ENCODE measurements around the gene TSKS. TPM values are rescaled to one million over a fixed set of nuclear protein-coding genes. Genes with fewer than 3 reads are reported as not detected.

Gene TSKS
- total RNA-seq, 2 experiments from 2014 or later: 0.50 to 0.81 TPM

- no peaks in the 10 kb centered on the region for H3K27me3 Mint-ChIP-seq
- H3K4me1 Mint-ChIP-seq (ENCODE audit: low read depth): peaks cover 8% of the 10 kb centered on the region
- intact Hi-C loops (cut with micrococcal nuclease): no loop called here
- TF ChIP-seq, protein P1, sequence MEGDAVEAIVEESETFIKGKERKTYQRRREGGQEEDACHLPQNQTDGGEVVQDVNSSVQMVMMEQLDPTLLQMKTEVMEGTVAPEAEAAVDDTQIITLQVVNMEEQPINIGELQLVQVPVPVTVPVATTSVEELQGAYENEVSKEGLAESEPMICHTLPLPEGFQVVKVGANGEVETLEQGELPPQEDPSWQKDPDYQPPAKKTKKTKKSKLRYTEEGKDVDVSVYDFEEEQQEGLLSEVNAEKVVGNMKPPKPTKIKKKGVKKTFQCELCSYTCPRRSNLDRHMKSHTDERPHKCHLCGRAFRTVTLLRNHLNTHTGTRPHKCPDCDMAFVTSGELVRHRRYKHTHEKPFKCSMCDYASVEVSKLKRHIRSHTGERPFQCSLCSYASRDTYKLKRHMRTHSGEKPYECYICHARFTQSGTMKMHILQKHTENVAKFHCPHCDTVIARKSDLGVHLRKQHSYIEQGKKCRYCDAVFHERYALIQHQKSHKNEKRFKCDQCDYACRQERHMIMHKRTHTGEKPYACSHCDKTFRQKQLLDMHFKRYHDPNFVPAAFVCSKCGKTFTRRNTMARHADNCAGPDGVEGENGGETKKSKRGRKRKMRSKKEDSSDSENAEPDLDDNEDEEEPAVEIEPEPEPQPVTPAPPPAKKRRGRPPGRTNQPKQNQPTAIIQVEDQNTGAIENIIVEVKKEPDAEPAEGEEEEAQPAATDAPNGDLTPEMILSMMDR (IDR thresholded peaks at IDR 0.05): no peak
- ATAC-seq: no peak
- H3K9me3 Mint-ChIP-seq: no peaks in the 10 kb centered on the region
- H3K27ac Mint-ChIP-seq: no peak overlapping the region
- no peaks in the 10 kb centered on the region for H3K36me3 Mint-ChIP-seq (ENCODE audit: low read depth)
- ChIA-PET CTCF (interaction anchor here (0.8 kb wide), 1 partner anchor 32 kb away, joined by 3 read pairs; no protein-coding TSS in a partner anchor), POLR2A (interaction anchor here (1.1 kb wide), 1 partner anchor 96 kb away, joined by 3 read pairs; no protein-coding TSS in a partner anchor)
- DNase-seq: no peak
- no peak overlapping the region for H3K4me3 Mint-ChIP-seq
These were observed 49.8 kb downstream of the TSKS start for GRCh38 chr19:49713236-49713845.

GRCh38 chr19:49712397-49712859, 50.7 kb downstream of the TSKS start:
- CTCF ChIA-PET: no interaction called here
- H3K4me1 Mint-ChIP-seq (ENCODE audit: low read depth): peaks cover 4% of the 10 kb centered on the region
- no peaks in the 10 kb centered on the region for H3K27me3 Mint-ChIP-seq
- POLR2A ChIA-PET: interaction anchor here (1.1 kb wide), 1 partner anchor 97 kb away, joined by 3 read pairs; no protein-coding TSS in a partner anchor
- H3K36me3 Mint-ChIP-seq (ENCODE audit: low read depth): no peaks in the 10 kb centered on the region
- DNase-seq (no peak), ATAC-seq (no peak)
- H3K27ac Mint-ChIP-seq: no peak overlapping the region
- no peak overlapping the region for H3K4me3 Mint-ChIP-seq
- TF ChIP-seq, protein P1 (IDR thresholded peaks at IDR 0.05): no peak
- intact Hi-C loops (cut with micrococcal nuclease): no loop called here
- no peaks in the 10 kb centered on the region for H3K9me3 Mint-ChIP-seq

GRCh38 chr19:49710372-49710951, 52.6 kb downstream of the TSKS start:
- no peak overlapping the region for H3K27ac Mint-ChIP-seq
- no peaks in the 10 kb centered on the region for H3K36me3 Mint-ChIP-seq (ENCODE audit: low read depth)
- intact Hi-C loops (cut with micrococcal nuclease): no loop called here

GRCh38 chr19:49705919-49706318, 57.2 kb downstream of the TSKS start:
- TF ChIP-seq, protein P1 (IDR thresholded peaks at IDR 0.05): no peak

More at GRCh38 chr19:49710372-49710951, 52.6 kb downstream of the TSKS start:
- ATAC-seq (no peak), DNase-seq (no peak)
- H3K4me3 Mint-ChIP-seq: no peak overlapping the region
- TF ChIP-seq, protein P1 (IDR thresholded peaks at IDR 0.05): no peak
- ChIA-PET POLR2A (interaction anchor here (1.5 kb wide), 1 partner anchor 17 kb away, joined by 4 read pairs; no protein-coding TSS in a partner anchor), CTCF (no interaction called here)
- no peaks in the 10 kb centered on the region for H3K27me3 Mint-ChIP-seq
- no peaks in the 10 kb centered on the region for H3K4me1 Mint-ChIP-seq (ENCODE audit: low read depth)
- H3K9me3 Mint-ChIP-seq: no peaks in the 10 kb centered on the region

More at GRCh38 chr19:49705919-49706318, 57.2 kb downstream of the TSKS start:
- Mint-ChIP-seq H3K36me3 (ENCODE audit: low read depth) (no peaks in the 10 kb centered on the region), H3K27me3 (no peaks in the 10 kb centered on the region), H3K27ac (no peak overlapping the region), H3K4me1 (ENCODE audit: low read depth) (no peaks in the 10 kb centered on the region), H3K9me3 (no peaks in the 10 kb centered on the region), H3K4me3 (no peak overlapping the region)
- POLR2A ChIA-PET: no interaction called here
- CTCF ChIA-PET: no interaction called here
- ATAC-seq (no peak), DNase-seq (no peak)
- intact Hi-C loops (cut with micrococcal nuclease): no loop called here

Data from activated CD8-positive, alpha-beta T cell treated with anti-CD3 and anti-CD28 coated beads for 36 hours (primary cell).